Transverse colon (tissue), 4 donors: ENCODE results near the gene WWOX.

Experiments
- CTCF ChIP-seq, 5 experiments: fragments of 200-600 bp in 3 of 5; fragments of 450-650 bp in 2 of 5; sonication (generic) in 3 of 5; IDR thresholded peaks; 1 replicate in 2 of 5; 2 replicates in 3 of 5; pipeline ENCODE4 v1.5.1; 2016 to 2017; ENCODE audit warnings: antibody characterized with exemption in 5 of 5, inconsistent platforms in 3 of 5, mild to moderate bottlenecking in 2 of 5, moderate library complexity in 1 of 5
- POLR2A ChIP-seq: fragments of 450-650 bp; IDR thresholded peaks from one replicate; pipeline ENCODE4 v1.6.1; 2016; ENCODE audit warnings: antibody characterized with exemption, mild to moderate bottlenecking, moderate library complexity
- POLR2AphosphoS5 ChIP-seq, 3 donors: sonication (generic); formaldehyde crosslinking; IDR thresholded peaks; one replicate each; pipeline ENCODE4 v1.6.1; 2016; ENCODE audit warnings: antibody characterized with exemption in 3 of 3

GRCh38 chr16:78645657-78646056, 546.2 kb downstream of the WWOX start:
- TF ChIP-seq CTCF (IDR thresholded peaks at IDR 0.05) (no peak), POLR2A (no peak), POLR2AphosphoS5 (IDR thresholded peaks at IDR 0.05) (no peak)
